Activated CD8-positive, alpha-beta memory T cell treated with anti-CD3 and anti-CD28 coated beads, Interleukin-2, amount 10 ng/mL, durations not matched to agents 7 days and 5 days (primary cell): Measurements from ENCODE around the gene NEDD4L. TPM values are rescaled to one million over a fixed set of nuclear protein-coding genes. Genes with fewer than 3 reads are reported as not detected.

Experiments used
- ATAC-seq: fragments of 150-1000 bp; cut with Tn5 transposase; one replicate; pipeline ENCODE4 v1.10.0; 2021; ENCODE audit warnings: moderate library complexity
- CTCF ChIA-PET: fragments of 350-600 bp; sonication (Branson Sonifier 250); formaldehyde crosslinking; loops from one replicate; lab custom pipeline; 2021; ENCODE audit warnings: antibody characterized with exemption; lab: Charles Lee
- DNase-seq: peaks from one replicate; pipeline ENCODE4 v3.0.0-alpha.2; 2020
- H3K27ac Mint-ChIP-seq: one replicate; pipeline ENCODE4 v1.8.0; 2021; ENCODE audit warnings: mild to moderate bottlenecking, mixed read lengths
- H3K27me3 Mint-ChIP-seq: one replicate; pipeline ENCODE4 v1.8.0; 2021; ENCODE audit warnings: mixed read lengths
- H3K36me3 Mint-ChIP-seq: one replicate; pipeline ENCODE4 v1.8.0; 2021; ENCODE audit warnings: mild to moderate bottlenecking, mixed read lengths
- H3K4me1 Mint-ChIP-seq: one replicate; pipeline ENCODE4 v1.8.0; 2021; ENCODE audit warnings: mixed read lengths
- H3K4me3 Mint-ChIP-seq: one replicate; pipeline ENCODE4 v1.8.0; 2021; ENCODE audit warnings: mild to moderate bottlenecking, moderate library complexity, mixed read lengths
- H3K9me3 Mint-ChIP-seq: one replicate; pipeline ENCODE4 v1.8.0; 2022; ENCODE audit warnings: low read depth, mixed read lengths
- total RNA-seq, 2 experiments: library from RNA; stranded (reverse); gene quantifications; one replicate each; pipeline ENCODE4 v1.2.3, GENCODE V29; 2021

Gene NEDD4L
- total RNA-seq, 2 experiments from 2014 or later: 1.4 to 4.2 TPM

- H3K27me3 Mint-ChIP-seq: no peaks in the 10 kb centered on the region
- CTCF ChIA-PET: no interaction called here
Measured at GRCh38 chr18:58239879-58240278, 195.9 kb downstream of the NEDD4L start.

DNA sequence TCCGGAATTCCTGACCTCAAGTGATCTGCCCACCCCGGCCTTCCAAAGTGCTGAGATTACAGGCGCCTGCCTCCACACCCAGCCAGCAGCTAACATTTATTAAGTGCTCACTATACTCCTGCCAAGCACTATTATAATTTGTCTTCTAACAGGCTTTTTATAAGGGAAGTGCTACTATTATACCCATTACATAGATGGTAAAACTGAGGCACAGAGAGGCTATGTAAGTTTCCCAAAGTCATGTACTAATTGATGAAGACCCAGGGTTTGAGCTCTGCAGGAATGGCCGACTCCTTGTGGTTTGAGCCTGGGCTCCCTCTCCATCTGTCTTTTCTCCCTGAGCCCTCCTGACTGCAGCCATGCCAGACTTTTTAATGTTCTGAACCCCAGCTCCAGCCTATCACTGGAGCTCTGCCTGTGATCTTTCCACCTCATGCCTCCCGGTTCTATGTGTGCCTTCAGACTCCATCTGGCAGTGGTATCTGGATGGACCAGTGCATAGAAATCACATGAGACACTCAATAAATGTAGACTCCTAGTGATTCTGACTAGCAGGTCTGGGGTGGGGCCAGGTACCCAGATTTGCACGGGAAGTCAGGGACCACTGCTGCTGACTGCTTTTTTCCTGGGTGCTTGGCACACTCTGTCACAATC lies 197.1 kb downstream of the NEDD4L start:
- Mint-ChIP-seq H3K27ac (no peak overlapping the region), H3K9me3 (no peaks in the 10 kb centered on the region), H3K27me3 (no peaks in the 10 kb centered on the region), H3K4me3 (no peak overlapping the region), H3K4me1 (no peaks in the 10 kb centered on the region), H3K36me3 (no peaks in the 10 kb centered on the region)
- DNase-seq (no peak), ATAC-seq (no peak)
- CTCF ChIA-PET: no interaction called here

More at GRCh38 chr18:58239879-58240278, 195.9 kb downstream of the NEDD4L start:
- Mint-ChIP-seq H3K4me1 (no peaks in the 10 kb centered on the region), H3K9me3 (no peaks in the 10 kb centered on the region), H3K4me3 (no peak overlapping the region), H3K27ac (no peak overlapping the region), H3K36me3 (no peaks in the 10 kb centered on the region)
- DNase-seq: no peak
- no peak for ATAC-seq

DNA sequence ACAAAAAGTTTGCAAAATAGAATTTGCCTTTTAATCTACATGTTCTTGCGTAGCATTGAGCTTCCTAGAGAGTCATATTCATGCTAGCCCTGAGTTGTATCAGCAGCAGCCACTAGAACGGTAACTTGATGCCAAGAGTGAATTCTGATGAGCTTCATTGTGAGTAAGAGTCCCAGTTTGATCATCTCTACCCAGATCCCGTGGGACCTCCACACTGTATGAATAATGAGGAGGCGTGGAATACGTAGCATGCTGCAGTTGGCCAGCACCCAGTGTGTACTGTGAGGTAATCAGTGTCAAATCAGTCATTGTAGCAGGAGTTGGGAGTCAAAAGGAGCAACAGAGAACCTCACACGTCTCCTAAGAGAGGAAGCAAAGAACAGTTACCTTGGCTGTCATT lies 197.9 kb downstream of the NEDD4L start:
- no peaks in the 10 kb centered on the region for H3K27me3 Mint-ChIP-seq
- no peaks in the 10 kb centered on the region for H3K36me3 Mint-ChIP-seq
- DNase-seq: no peak
- CTCF ChIA-PET: no interaction called here
- no peak overlapping the region for H3K4me3 Mint-ChIP-seq
- H3K27ac Mint-ChIP-seq: no peak overlapping the region
- H3K9me3 Mint-ChIP-seq: no peaks in the 10 kb centered on the region
- no peaks in the 10 kb centered on the region for H3K4me1 Mint-ChIP-seq
- ATAC-seq: no peak

DNA sequence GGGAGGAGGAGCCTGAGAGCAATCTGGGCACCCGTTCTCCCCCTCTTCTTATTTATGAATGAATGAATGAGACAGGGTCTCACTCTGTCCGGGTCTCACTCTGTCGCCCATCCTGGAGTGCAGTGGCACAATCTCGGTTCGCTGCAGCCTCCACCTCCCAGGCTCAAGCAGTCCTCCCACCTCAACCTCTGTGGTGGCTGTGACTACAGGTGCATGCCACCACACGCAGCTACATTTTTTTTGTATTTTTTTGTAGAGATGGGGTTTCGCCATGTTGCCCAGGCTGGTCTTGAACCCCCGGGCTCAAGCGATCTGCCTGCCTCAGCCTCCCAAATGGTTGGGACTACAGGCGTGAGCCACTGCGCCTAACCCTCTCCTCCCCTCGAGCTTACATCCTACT lies 198.4 kb downstream of the NEDD4L start:
- no peak for DNase-seq
- no peak for ATAC-seq
- Mint-ChIP-seq H3K36me3 (no peaks in the 10 kb centered on the region), H3K27ac (no peak overlapping the region), H3K4me1 (no peaks in the 10 kb centered on the region), H3K9me3 (no peaks in the 10 kb centered on the region), H3K27me3 (no peaks in the 10 kb centered on the region), H3K4me3 (no peak overlapping the region)
- CTCF ChIA-PET: no interaction called here

DNA sequence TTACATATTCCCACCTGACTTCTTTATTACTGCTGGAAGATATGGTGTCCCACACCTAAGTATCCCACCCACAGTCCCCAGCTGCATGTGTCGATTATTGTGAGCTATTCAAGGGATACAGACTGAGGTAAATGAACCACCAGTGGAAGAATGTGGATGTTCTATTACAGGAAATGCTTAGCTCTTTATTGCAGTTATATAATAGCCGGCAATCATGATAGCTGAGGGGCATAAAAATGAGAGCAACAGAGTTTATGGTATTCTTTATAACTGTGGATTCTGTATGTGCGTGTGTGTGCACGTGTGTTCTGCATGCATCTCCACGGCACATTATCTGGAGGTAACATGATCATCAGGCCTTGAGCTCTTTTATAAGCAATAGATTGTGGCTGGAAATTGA lies 198.9 kb downstream of the NEDD4L start:
- H3K36me3 Mint-ChIP-seq: no peaks in the 10 kb centered on the region
- ATAC-seq: no peak
- H3K4me3 Mint-ChIP-seq: no peak overlapping the region
- no peaks in the 10 kb centered on the region for H3K9me3 Mint-ChIP-seq
- no peaks in the 10 kb centered on the region for H3K4me1 Mint-ChIP-seq
- no peaks in the 10 kb centered on the region for H3K27me3 Mint-ChIP-seq
- CTCF ChIA-PET: no interaction called here
- DNase-seq: no peak
- no peak overlapping the region for H3K27ac Mint-ChIP-seq

DNA sequence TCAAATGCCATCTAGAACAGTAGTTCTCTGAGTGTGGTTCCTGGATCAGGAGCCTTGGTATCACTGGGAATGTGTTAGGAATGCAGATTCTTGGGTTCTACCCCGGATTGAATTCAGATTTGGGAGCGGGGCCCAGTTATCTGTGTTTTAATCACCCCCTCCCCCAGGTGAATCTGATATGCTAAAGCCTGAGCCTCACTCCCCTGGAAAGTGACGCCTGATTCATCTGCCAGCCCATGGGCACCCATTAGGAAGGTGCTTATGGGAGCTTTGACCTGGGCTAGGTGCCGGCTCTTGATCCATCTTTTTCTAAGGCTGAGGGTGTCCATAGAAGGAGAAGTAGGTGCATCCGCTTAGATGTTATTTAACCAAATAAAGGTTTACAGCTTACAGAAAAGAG lies 199.4 kb downstream of the NEDD4L start:
- Mint-ChIP-seq H3K27ac (no peak overlapping the region), H3K36me3 (no peaks in the 10 kb centered on the region), H3K27me3 (no peaks in the 10 kb centered on the region), H3K9me3 (no peaks in the 10 kb centered on the region), H3K4me3 (no peak overlapping the region), H3K4me1 (no peaks in the 10 kb centered on the region)
- DNase-seq (no peak), ATAC-seq (no peak)
- CTCF ChIA-PET: no interaction called here

DNA sequence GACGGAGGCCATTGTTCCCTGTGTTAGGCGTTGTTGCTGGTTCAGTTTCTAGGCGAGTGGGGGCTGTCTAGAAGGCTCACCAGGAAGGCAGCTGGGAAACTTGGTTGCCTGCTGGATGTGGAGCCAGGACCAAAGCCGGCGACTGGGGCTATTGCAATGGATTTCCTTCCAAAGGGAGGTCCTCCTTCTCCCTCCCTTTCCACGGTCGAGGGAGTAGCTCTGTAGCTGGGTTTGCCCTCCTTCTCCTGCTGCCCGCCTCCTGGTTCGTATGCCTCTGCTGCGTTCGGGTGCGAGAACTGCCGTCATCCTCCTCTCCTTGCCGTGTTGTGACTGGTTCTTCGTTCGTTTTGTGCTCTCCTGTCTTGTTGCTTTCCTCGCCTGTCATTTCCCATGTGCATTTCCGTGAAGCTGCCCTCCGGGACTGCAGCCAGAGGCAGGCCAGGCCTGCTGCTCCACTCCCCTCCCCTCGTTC lies 203.4 kb downstream of the NEDD4L start:
- no peak overlapping the region for H3K27ac Mint-ChIP-seq
- no peaks in the 10 kb centered on the region for H3K27me3 Mint-ChIP-seq
- no peak overlapping the region for H3K4me3 Mint-ChIP-seq
- no peaks in the 10 kb centered on the region for H3K9me3 Mint-ChIP-seq
- DNase-seq (no peak), ATAC-seq (no peak)
- H3K36me3 Mint-ChIP-seq: no peaks in the 10 kb centered on the region
- H3K4me1 Mint-ChIP-seq: no peaks in the 10 kb centered on the region
- CTCF ChIA-PET: no interaction called here

GRCh38 chr18:58249712-58250111 lies 205.7 kb downstream of the NEDD4L start:
- CTCF ChIA-PET: no interaction called here
- H3K4me3 Mint-ChIP-seq: no peak overlapping the region
- no peaks in the 10 kb centered on the region for H3K9me3 Mint-ChIP-seq
- H3K27me3 Mint-ChIP-seq: no peaks in the 10 kb centered on the region
- no peak for DNase-seq
- H3K4me1 Mint-ChIP-seq: no peaks in the 10 kb centered on the region
- H3K27ac Mint-ChIP-seq: no peak overlapping the region
- ATAC-seq: no peak
- H3K36me3 Mint-ChIP-seq: no peaks in the 10 kb centered on the region

- Mint-ChIP-seq H3K9me3 (no peaks in the 10 kb centered on the region), H3K4me1 (no peaks in the 10 kb centered on the region), H3K4me3 (no peak overlapping the region), H3K27ac (no peak overlapping the region), H3K27me3 (no peaks in the 10 kb centered on the region), H3K36me3 (no peaks in the 10 kb centered on the region)
- DNase-seq (no peak), ATAC-seq (no peak)
- CTCF ChIA-PET: no interaction called here
Measured at GRCh38 chr18:58251416-58251815, 207.4 kb downstream of the NEDD4L start.

- ATAC-seq (no peak), DNase-seq (no peak)
- H3K27ac Mint-ChIP-seq: no peak overlapping the region
- no peaks in the 10 kb centered on the region for H3K27me3 Mint-ChIP-seq
- no peaks in the 10 kb centered on the region for H3K9me3 Mint-ChIP-seq
- H3K36me3 Mint-ChIP-seq: no peaks in the 10 kb centered on the region
- no peaks in the 10 kb centered on the region for H3K4me1 Mint-ChIP-seq
- H3K4me3 Mint-ChIP-seq: no peak overlapping the region
- CTCF ChIA-PET: no interaction called here
Measured at GRCh38 chr18:58252166-58252565, 208.1 kb downstream of the NEDD4L start.

GRCh38 chr18:58253318-58253717 lies 209.3 kb downstream of the NEDD4L start:
- ATAC-seq (no peak), DNase-seq (no peak)
- no peaks in the 10 kb centered on the region for H3K36me3 Mint-ChIP-seq
- no peaks in the 10 kb centered on the region for H3K9me3 Mint-ChIP-seq
- no peaks in the 10 kb centered on the region for H3K27me3 Mint-ChIP-seq
- no peaks in the 10 kb centered on the region for H3K4me1 Mint-ChIP-seq
- no peak overlapping the region for H3K27ac Mint-ChIP-seq
- H3K4me3 Mint-ChIP-seq: no peak overlapping the region
- CTCF ChIA-PET: interaction anchor here (0.5 kb wide), 1 partner anchor 104 kb away, joined by 3 read pairs; no protein-coding TSS in a partner anchor

- Mint-ChIP-seq H3K27me3 (no peaks in the 10 kb centered on the region), H3K9me3 (no peaks in the 10 kb centered on the region), H3K4me1 (no peaks in the 10 kb centered on the region), H3K36me3 (no peaks in the 10 kb centered on the region), H3K4me3 (no peak overlapping the region), H3K27ac (no peak overlapping the region)
- ATAC-seq: no peak
- CTCF ChIA-PET: no interaction called here
- DNase-seq: no peak
Measured at GRCh38 chr18:58253871-58254270, 209.8 kb downstream of the NEDD4L start.

GRCh38 chr18:58254873-58255511 lies 211.0 kb downstream of the NEDD4L start:
- no peaks in the 10 kb centered on the region for H3K9me3 Mint-ChIP-seq
- DNase-seq (no peak), ATAC-seq (no peak)
- CTCF ChIA-PET: no interaction called here
- no peaks in the 10 kb centered on the region for H3K27me3 Mint-ChIP-seq
- no peak overlapping the region for H3K4me3 Mint-ChIP-seq
- H3K36me3 Mint-ChIP-seq: no peaks in the 10 kb centered on the region
- H3K4me1 Mint-ChIP-seq: no peaks in the 10 kb centered on the region
- no peak overlapping the region for H3K27ac Mint-ChIP-seq

DNA sequence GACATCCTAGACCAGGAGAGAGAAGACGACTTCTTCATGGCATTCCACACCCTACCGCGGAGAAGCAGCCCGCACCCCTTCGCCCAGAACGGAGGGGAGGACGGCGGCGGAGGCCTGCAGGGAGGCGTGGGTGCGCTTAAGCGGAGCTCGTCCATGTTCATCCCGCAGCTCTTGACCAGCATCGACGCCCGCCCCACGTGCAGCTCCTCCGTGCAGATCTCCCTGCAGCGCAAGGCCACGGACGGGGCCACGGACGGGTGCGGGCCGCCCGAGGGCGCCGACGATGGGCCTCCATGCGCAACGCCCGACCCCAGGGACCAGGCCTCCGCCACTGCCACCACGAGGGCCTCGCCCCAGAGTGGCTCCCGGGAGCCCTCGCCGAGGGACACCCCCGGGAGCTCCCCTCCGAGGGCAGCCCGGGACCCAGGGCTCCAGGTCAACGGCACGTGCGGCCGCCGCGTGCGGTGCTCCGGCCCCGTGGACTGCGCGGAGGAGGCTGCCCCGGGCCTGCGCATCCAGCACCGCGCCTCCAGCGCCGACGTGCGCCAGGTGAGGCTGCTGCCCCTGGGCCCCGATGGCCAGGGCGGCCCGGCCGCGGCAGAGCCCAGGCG lies 211.8 kb downstream of the NEDD4L start:
- Mint-ChIP-seq H3K4me3 (no peak overlapping the region), H3K27me3 (no peaks in the 10 kb centered on the region), H3K27ac (no peak overlapping the region), H3K4me1 (no peaks in the 10 kb centered on the region), H3K9me3 (no peaks in the 10 kb centered on the region), H3K36me3 (no peaks in the 10 kb centered on the region)
- DNase-seq (no peak), ATAC-seq (no peak)
- CTCF ChIA-PET: no interaction called here
